Right kidney (tissue), 1 donor: Measurements from ENCODE around the gene CRYBG1.
"Not testable (repeated sequence)": the region's sequence is repeated elsewhere in the genome, so short reads cannot be mapped to it uniquely, and the experiment has no call there.

Experiments
- DNase-seq: peaks from one replicate; pipeline ENCODE4 v3.0.0-alpha.2; 2016

The CRYBG1 gene

GRCh38 chr6:106509420-106510089 is 149.0 kb downstream of the CRYBG1 start:
- no peak for DNase-seq

GRCh38 chr6:106510090-106510970 is 149.8 kb downstream of the CRYBG1 start:
- peak; percentile 72 for DNase-seq

GRCh38 chr6:106511288-106512047 is 151.0 kb downstream of the CRYBG1 start:
- DNase-seq: peak; percentile 80

- DNase-seq: peak; percentile 82
Observed at GRCh38 chr6:106512048-106512967, 151.8 kb downstream of the CRYBG1 start.

GRCh38 chr6:106512968-106513574 is 152.6 kb downstream of the CRYBG1 start:
- DNase-seq: peak; percentile 73

- DNase-seq: peak; percentile 26
Observed at GRCh38 chr6:106513808-106514582, 153.5 kb downstream of the CRYBG1 start.

- no peak for DNase-seq
Observed at GRCh38 chr6:106514583-106514885, 154.0 kb downstream of the CRYBG1 start.

- not testable (repeated sequence) for DNase-seq
Observed at GRCh38 chr6:106515582-106515981, 155.1 kb downstream of the CRYBG1 start.

GRCh38 chr6:106516616-106517015 is 156.1 kb downstream of the CRYBG1 start:
- DNase-seq: no peak

GRCh38 chr6:106517706-106518105 is 157.2 kb downstream of the CRYBG1 start:
- DNase-seq: no peak

- no peak for DNase-seq
Observed at GRCh38 chr6:106518748-106519147, 158.2 kb downstream of the CRYBG1 start.

GRCh38 chr6:106519460-106520394 is 159.2 kb downstream of the CRYBG1 start:
- DNase-seq: no peak

- no peak for DNase-seq
Observed at GRCh38 chr6:106520711-106521401, 160.3 kb downstream of the CRYBG1 start.

GRCh38 chr6:106522562-106523250 is 162.2 kb downstream of the CRYBG1 start:
- DNase-seq: no peak

- DNase-seq: no peak
Observed at GRCh38 chr6:106525107-106525881, 164.8 kb downstream of the CRYBG1 start.

GRCh38 chr6:106525882-106526275 is 165.4 kb downstream of the CRYBG1 start:
- DNase-seq: no peak

GRCh38 chr6:106527117-106527516 is 166.6 kb downstream of the CRYBG1 start:
- no peak for DNase-seq
